ENCODE results near the gene CSTF1.

The CSTF1 gene

DNA sequence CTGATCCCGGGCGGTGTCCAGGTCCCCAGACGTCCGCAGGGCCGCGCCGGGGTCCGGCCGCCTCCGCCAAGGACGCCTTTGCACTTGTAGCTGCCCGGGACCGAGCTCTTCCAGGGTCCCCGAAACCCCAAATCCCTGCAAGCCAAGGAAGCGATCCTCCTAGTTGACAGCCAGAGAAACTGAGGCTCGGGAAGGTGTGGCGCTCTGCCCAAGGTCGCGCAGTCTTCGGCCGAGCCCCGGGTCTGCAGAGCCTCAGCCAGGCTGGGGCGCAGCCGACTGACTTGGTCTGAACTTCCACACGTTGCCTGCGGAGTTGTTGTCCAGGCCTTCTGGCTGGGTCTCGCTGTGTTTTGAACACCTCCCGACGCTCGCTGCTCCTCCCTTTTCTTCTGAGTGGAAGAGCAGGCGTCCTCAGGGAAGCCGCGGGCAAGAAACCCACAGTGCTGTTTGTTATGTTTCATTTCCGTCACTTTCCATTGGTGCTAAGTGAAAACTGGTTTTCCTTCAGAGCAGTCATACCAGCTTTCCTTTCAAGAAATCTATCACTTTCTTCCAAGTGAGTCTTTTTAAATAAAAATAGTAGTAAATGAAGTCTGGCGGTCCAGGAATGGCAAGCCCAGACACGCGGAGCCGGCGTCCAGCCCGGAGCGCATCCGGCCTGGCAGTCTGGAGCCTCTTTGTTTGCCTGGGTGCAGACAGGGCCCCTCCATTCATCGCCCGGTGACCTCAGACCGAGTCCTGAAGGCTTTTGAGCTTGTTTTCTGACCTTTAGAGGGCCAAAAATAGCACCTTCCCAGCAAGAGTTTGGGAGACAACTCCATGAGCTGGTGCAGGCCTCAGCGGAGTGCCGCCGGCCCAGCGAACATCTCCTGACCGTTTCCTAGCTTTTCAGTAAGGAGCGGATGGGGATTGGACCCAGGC lies 33.0 kb upstream of the CSTF1 start:
- Histone ChIP-seq H2BK15ac (ENCODE audit: low read depth, poor library complexity, severe bottlenecking) (no peak overlapping the region), H3K79me1 (replicated peaks; ENCODE audit: low read length, poor library complexity, severe bottlenecking) (peaks cover 29% of the 10 kb centered on the region)
- 25% methylated on average over 51 of the region's 51 CpGs for WGBS

DNA sequence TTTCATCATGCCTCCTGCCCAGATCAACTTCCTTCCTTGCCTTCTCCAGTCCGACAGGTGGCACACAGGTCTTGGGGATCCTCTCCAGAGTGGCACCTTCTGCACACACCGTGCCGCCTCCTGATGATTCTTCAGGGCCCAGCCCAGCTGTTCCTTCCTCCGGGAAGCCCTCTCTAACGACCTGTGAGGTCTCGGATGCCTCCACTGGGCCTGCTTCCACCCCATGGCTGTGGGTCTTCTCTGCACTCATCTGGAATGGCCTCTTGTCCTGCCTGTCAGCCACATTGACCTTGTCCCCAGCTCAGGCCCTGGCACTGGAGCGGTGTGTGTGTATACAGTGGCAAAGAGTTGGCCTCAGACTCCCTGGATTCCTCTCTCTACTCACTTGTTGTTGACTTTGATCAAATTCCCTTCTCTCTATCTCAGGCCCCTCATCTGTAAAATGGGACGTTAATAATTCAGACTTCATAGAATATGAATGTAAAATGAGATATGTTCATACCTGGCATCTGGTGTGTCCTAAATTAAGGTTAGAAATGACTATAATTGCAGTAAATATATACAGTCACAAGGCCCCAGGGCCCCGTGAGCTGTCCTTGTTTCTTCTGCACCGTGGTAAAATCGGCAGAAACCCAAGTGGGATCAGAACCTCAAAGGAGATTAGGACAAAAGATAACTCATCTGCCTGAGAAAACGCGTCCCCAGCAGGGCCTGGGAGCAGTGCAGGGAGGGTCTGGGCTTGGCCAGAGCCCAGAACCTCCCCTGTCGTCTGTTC lies 32.1 kb upstream of the CSTF1 start:
- Histone ChIP-seq H3K9ac (ENCODE audit: low read length) (peak overlapping the region; percentile 94), H2BK12ac (ENCODE audit: low read length in 2 of 2) (no peak overlapping the region), H3K4me3 (ENCODE audit: insufficient read depth in 1 of 2, low read depth in 1 of 2, low read length in 2 of 2) (peak overlapping the region in 1 of 2 experiments; percentile 98), H3K27ac (ENCODE audit: low read length, poor library complexity, severe bottlenecking) (no peak overlapping the region), H2AFZ (ENCODE audit: low read depth, low read length) (no peak overlapping the region), H3K9me3 (ENCODE audit: control insufficient read depth, low read length) (no peaks in the 10 kb centered on the region), H3K36me3 (ENCODE audit: control insufficient read depth in 1 of 2, insufficient read depth in 2 of 2, low read depth in 1 of 2, low read length in 2 of 2) (peaks cover 6 to 27% of the 10 kb centered on the region in 2 experiments), H3K14ac (ENCODE audit: low read length in 2 of 2) (no peak overlapping the region), H3K4ac (ENCODE audit: low read depth in 1 of 2, low read length in 2 of 2) (peak overlapping the region in 1 of 2 experiments; percentile 77), H2BK5ac (ENCODE audit: low read depth, low read length, poor library complexity, severe bottlenecking) (no peak overlapping the region), H2BK15ac (ENCODE audit: low read depth, poor library complexity, severe bottlenecking) (no peak overlapping the region), H3K18ac (ENCODE audit: low read depth in 1 of 2, low read length in 2 of 2) (peak overlapping the region in 1 of 2 experiments; percentile 44), H3K27me3 (ENCODE audit: control insufficient read depth in 1 of 2, insufficient read depth in 1 of 2, low read length in 2 of 2) (no peaks in the 10 kb centered on the region), H3K4me2 (ENCODE audit: low read length, poor library complexity, severe bottlenecking) (peak overlapping the region; percentile 98), H3K4me1 (ENCODE audit: control insufficient read depth, insufficient read depth, low read depth, low read length) (peaks cover 17% of the 10 kb centered on the region), H3K23ac (ENCODE audit: low read length in 2 of 2) (no peak overlapping the region), H3K79me1 (replicated peaks; ENCODE audit: low read length, poor library complexity, severe bottlenecking) (peaks cover 30% of the 10 kb centered on the region), H4K91ac (ENCODE audit: low read length) (peak overlapping the region; percentile 59), H4K8ac (ENCODE audit: low read length) (peak overlapping the region; percentile 57), H2BK120ac (ENCODE audit: low read depth, low read length) (no peak overlapping the region), H2AK5ac (ENCODE audit: low read length, severe bottlenecking) (peak overlapping the region; percentile 16)
- DNase-seq: no peak
- 83% methylated on average over 13 of the region's 14 CpGs for WGBS

More for the DNA sequence above, 33.0 kb upstream of the CSTF1 start:
- peak overlapping the region in 1 of 2 experiments; percentile 67 for H3K4ac ChIP-seq (ENCODE audit: low read depth in 1 of 2, low read length in 2 of 2)
- peak; percentile 82 for DNase-seq
- H4K8ac ChIP-seq (ENCODE audit: low read length): peak overlapping the region; percentile 67
- H3K4me1 ChIP-seq (ENCODE audit: control insufficient read depth, insufficient read depth, low read depth, low read length): peaks cover 17% of the 10 kb centered on the region
- H3K27me3 ChIP-seq (ENCODE audit: control insufficient read depth in 1 of 2, insufficient read depth in 1 of 2, low read length in 2 of 2): no peaks in the 10 kb centered on the region
- H2BK120ac ChIP-seq (ENCODE audit: low read depth, low read length): no peak overlapping the region
- no peak overlapping the region for H2BK12ac ChIP-seq (ENCODE audit: low read length in 2 of 2)
- H3K4me2 ChIP-seq (ENCODE audit: low read length, poor library complexity, severe bottlenecking): peak overlapping the region; percentile 98
- H2AFZ ChIP-seq (ENCODE audit: low read depth, low read length): peak overlapping the region; percentile 99
- no peak overlapping the region for H3K23ac ChIP-seq (ENCODE audit: low read length in 2 of 2)
- peak overlapping the region; percentile 44 to 75 for H3K18ac ChIP-seq (ENCODE audit: low read depth in 1 of 2, low read length in 2 of 2)
- H2AK5ac ChIP-seq (ENCODE audit: low read length, severe bottlenecking): no peak overlapping the region
- H3K14ac ChIP-seq (ENCODE audit: low read length in 2 of 2): peak overlapping the region in 1 of 2 experiments; percentile 92
- H4K91ac ChIP-seq (ENCODE audit: low read length): peak overlapping the region; percentile 46
- H3K4me3 ChIP-seq (ENCODE audit: insufficient read depth in 1 of 2, low read depth in 1 of 2, low read length in 2 of 2): peak overlapping the region; percentile 91 to 98
- no peak overlapping the region for H3K27ac ChIP-seq (ENCODE audit: low read length, poor library complexity, severe bottlenecking)
- peaks cover 2 to 20% of the 10 kb centered on the region in 2 experiments for H3K36me3 ChIP-seq (ENCODE audit: control insufficient read depth in 1 of 2, insufficient read depth in 2 of 2, low read depth in 1 of 2, low read length in 2 of 2)
- no peaks in the 10 kb centered on the region for H3K9me3 ChIP-seq (ENCODE audit: control insufficient read depth, low read length)
- H3K9ac ChIP-seq (ENCODE audit: low read length): peak overlapping the region; percentile 94
- no peak overlapping the region for H2BK5ac ChIP-seq (ENCODE audit: low read depth, low read length, poor library complexity, severe bottlenecking)

DNA sequence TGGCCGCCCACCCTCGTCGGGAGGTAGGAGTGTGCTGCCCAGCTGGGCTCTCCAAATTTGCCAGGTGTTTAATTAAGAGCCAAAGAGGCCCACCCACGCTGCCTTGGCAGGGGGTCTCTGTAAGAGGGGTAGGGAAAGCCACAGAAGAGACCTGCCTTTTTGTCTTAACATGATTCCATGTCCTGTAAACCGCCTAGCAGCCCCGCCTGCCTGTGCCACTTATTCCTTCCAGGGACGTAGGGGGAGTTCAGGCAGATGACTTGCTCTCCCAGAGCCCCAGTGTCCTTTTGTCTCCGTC lies 31.6 kb upstream of the CSTF1 start:
- Histone ChIP-seq H3K4me1 (ENCODE audit: control insufficient read depth, insufficient read depth, low read depth, low read length) (peaks cover 17% of the 10 kb centered on the region), H3K9me3 (ENCODE audit: control insufficient read depth, low read length) (no peaks in the 10 kb centered on the region), H3K4ac (ENCODE audit: low read depth in 1 of 2, low read length in 2 of 2) (no peak overlapping the region), H3K14ac (ENCODE audit: low read length in 2 of 2) (no peak overlapping the region), H4K91ac (ENCODE audit: low read length) (no peak overlapping the region), H2BK15ac (ENCODE audit: low read depth, poor library complexity, severe bottlenecking) (no peak overlapping the region), H2BK5ac (ENCODE audit: low read depth, low read length, poor library complexity, severe bottlenecking) (no peak overlapping the region), H2BK120ac (ENCODE audit: low read depth, low read length) (no peak overlapping the region), H3K18ac (ENCODE audit: low read depth in 1 of 2, low read length in 2 of 2) (no peak overlapping the region), H3K27ac (ENCODE audit: low read length, poor library complexity, severe bottlenecking) (no peak overlapping the region), H2BK12ac (ENCODE audit: low read length in 2 of 2) (no peak overlapping the region), H3K9ac (ENCODE audit: low read length) (peak overlapping the region; percentile 94), H3K23ac (ENCODE audit: low read length in 2 of 2) (no peak overlapping the region), H4K8ac (ENCODE audit: low read length) (no peak overlapping the region), H3K4me2 (ENCODE audit: low read length, poor library complexity, severe bottlenecking) (no peak overlapping the region), H2AK5ac (ENCODE audit: low read length, severe bottlenecking) (no peak overlapping the region), H3K36me3 (ENCODE audit: control insufficient read depth in 1 of 2, insufficient read depth in 2 of 2, low read depth in 1 of 2, low read length in 2 of 2) (peaks cover 10 to 33% of the 10 kb centered on the region in 2 experiments), H2AFZ (ENCODE audit: low read depth, low read length) (no peak overlapping the region), H3K79me1 (replicated peaks; ENCODE audit: low read length, poor library complexity, severe bottlenecking) (peaks cover 30% of the 10 kb centered on the region), H3K4me3 (ENCODE audit: insufficient read depth in 1 of 2, low read depth in 1 of 2, low read length in 2 of 2) (peak overlapping the region in 1 of 2 experiments; percentile 98), H3K27me3 (ENCODE audit: control insufficient read depth in 1 of 2, insufficient read depth in 1 of 2, low read length in 2 of 2) (no peaks in the 10 kb centered on the region)
- no peak for DNase-seq
- 81% methylated on average over 8 of the region's 8 CpGs for WGBS

DNA sequence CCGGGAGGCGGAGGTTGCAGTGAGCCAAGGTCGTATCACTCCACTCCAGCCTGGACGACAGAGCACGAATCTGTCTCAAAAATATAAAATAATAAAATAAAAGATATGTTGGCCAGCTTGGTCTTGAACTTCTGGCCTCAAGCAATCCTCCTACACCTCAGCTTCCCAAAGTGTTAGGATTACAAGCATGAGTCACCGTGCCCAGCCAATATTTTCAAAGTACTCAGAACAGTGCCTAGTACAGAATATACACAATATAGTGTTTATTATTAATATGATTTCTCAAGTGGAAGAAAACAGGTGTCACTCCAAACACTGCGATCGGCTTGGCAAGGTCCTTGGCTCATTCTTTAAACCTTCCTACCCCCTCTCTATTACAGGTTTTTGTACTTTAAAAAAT lies 30.5 kb upstream of the CSTF1 start:
- no CpG with 5 or more reads among the region's 8 CpGs for WGBS
- no peak overlapping the region for H2BK120ac ChIP-seq (ENCODE audit: low read depth, low read length)

More for the DNA sequence above, 30.5 kb upstream of the CSTF1 start:
- Histone ChIP-seq H2BK12ac (ENCODE audit: low read length in 2 of 2) (no peak overlapping the region), H3K27ac (ENCODE audit: low read length, poor library complexity, severe bottlenecking) (no peak overlapping the region), H3K14ac (ENCODE audit: low read length in 2 of 2) (no peak overlapping the region), H3K9ac (ENCODE audit: low read length) (no peak overlapping the region), H3K27me3 (ENCODE audit: control insufficient read depth in 1 of 2, insufficient read depth in 1 of 2, low read length in 2 of 2) (no peaks in the 10 kb centered on the region), H3K9me3 (ENCODE audit: control insufficient read depth, low read length) (no peaks in the 10 kb centered on the region), H3K4me3 (ENCODE audit: insufficient read depth in 1 of 2, low read depth in 1 of 2, low read length in 2 of 2) (no peak overlapping the region), H2AK5ac (ENCODE audit: low read length, severe bottlenecking) (no peak overlapping the region), H2AFZ (ENCODE audit: low read depth, low read length) (no peak overlapping the region), H3K4me2 (ENCODE audit: low read length, poor library complexity, severe bottlenecking) (no peak overlapping the region), H3K4ac (ENCODE audit: low read depth in 1 of 2, low read length in 2 of 2) (no peak overlapping the region), H3K79me1 (replicated peaks; ENCODE audit: low read length, poor library complexity, severe bottlenecking) (peaks cover 30% of the 10 kb centered on the region), H2BK5ac (ENCODE audit: low read depth, low read length, poor library complexity, severe bottlenecking) (no peak overlapping the region), H4K8ac (ENCODE audit: low read length) (no peak overlapping the region), H3K18ac (ENCODE audit: low read depth in 1 of 2, low read length in 2 of 2) (no peak overlapping the region), H4K91ac (ENCODE audit: low read length) (no peak overlapping the region), H2BK15ac (ENCODE audit: low read depth, poor library complexity, severe bottlenecking) (no peak overlapping the region), H3K23ac (ENCODE audit: low read length in 2 of 2) (no peak overlapping the region), H3K4me1 (ENCODE audit: control insufficient read depth, insufficient read depth, low read depth, low read length) (peaks cover 17% of the 10 kb centered on the region), H3K36me3 (ENCODE audit: control insufficient read depth in 1 of 2, insufficient read depth in 2 of 2, low read depth in 1 of 2, low read length in 2 of 2) (peaks cover 10 to 43% of the 10 kb centered on the region in 2 experiments)
- DNase-seq: no peak
